HEK293 (cell line): ENCODE data around the gene MYO5B.

Experiments
- CTCF ChIA-PET: fragments of 350-600 bp; formaldehyde crosslinking; extraction: SDS; loops from one replicate; lab custom pipeline; 2021; ENCODE audit warnings: antibody characterized with exemption; lab: Yijun Ruan, JAX
- POLR2A ChIA-PET: fragments of 300-600 bp; formaldehyde crosslinking; extraction: SDS; loops from one replicate; lab custom pipeline; 2020; ENCODE audit warnings: antibody characterized with exemption, inconsistent platforms; lab: Yijun Ruan, JAX
- H3K27ac ChIP-seq: fragments of 200-500 bp; sonication (Bioruptor generic); 2 replicates; pipeline ENCODE4 v1.5.1; 2014; ENCODE audit warnings: low read depth, low read length, control low read depth, inconsistent platforms; ENCODE audit errors: extremely low read depth
- H3K36me3 ChIP-seq, 2 experiments: fragments of 200-500 bp in 1 of 2; sonication (Bioruptor generic) in 1 of 2; 1 replicate in 1 of 2; 2 replicates in 1 of 2; pipeline ENCODE4 v1.5.1; 2014 to 2017; ENCODE audit warnings: inconsistent platforms in 2 of 2, low read length in 2 of 2; ENCODE audit not compliant: control insufficient read depth in 2 of 2, insufficient read depth in 1 of 2
- H3K4me1 ChIP-seq: fragments of 200-500 bp; sonication (Bioruptor generic); 2 replicates; pipeline ENCODE4 v1.5.1; 2014; ENCODE audit warnings: mild to moderate bottlenecking, low read length, inconsistent platforms; ENCODE audit not compliant: control insufficient read depth, insufficient read depth
- H3K4me3 ChIP-seq: 2 replicates; pipeline ENCODE4 v1.5.1; 2011; ENCODE audit warnings: low read depth, mild to moderate bottlenecking, control low read depth, low read length, moderate library complexity
- H3K9me3 ChIP-seq: fragments of 200-500 bp; sonication (Bioruptor generic); 2 replicates; pipeline ENCODE4 v1.5.1; 2014; ENCODE audit warnings: low read depth, low read length, inconsistent platforms; ENCODE audit not compliant: control insufficient read depth, insufficient read depth
- AEBP2 ChIP-seq: fragments of 450-650 bp; formaldehyde crosslinking; IDR thresholded peaks from 2 replicates; pipeline ENCODE4 v1.5.1; 2016; ENCODE audit warnings: missing biosample characterization, missing genetic modification characterization, borderline replicate concordance
- BCL6B ChIP-seq: fragments of 450-650 bp; formaldehyde crosslinking; IDR thresholded peaks from 2 replicates; pipeline ENCODE4 v1.5.1; 2017; ENCODE audit warnings: missing biosample characterization, missing genetic modification characterization
- GLIS1 ChIP-seq: fragments of 450-650 bp; formaldehyde crosslinking; IDR thresholded peaks from 2 replicates; pipeline ENCODE4 v1.5.1; 2016; ENCODE audit warnings: missing biosample characterization, missing genetic modification characterization
- REST ChIP-seq: fragments of 450-650 bp; formaldehyde crosslinking; IDR thresholded peaks from 2 replicates; pipeline ENCODE4 v1.5.1; 2016; ENCODE audit warnings: missing biosample characterization, missing genetic modification characterization
- SP3 ChIP-seq: fragments of 450-650 bp; formaldehyde crosslinking; IDR thresholded peaks from 2 replicates; pipeline ENCODE4 v1.5.1; 2016; ENCODE audit warnings: missing biosample characterization, missing genetic modification characterization
- WT1 ChIP-seq: fragments of 450-650 bp; formaldehyde crosslinking; IDR thresholded peaks from 2 replicates; pipeline ENCODE4 v1.5.1; 2016; ENCODE audit warnings: missing biosample characterization, missing genetic modification characterization
- ZBTB20 ChIP-seq: fragments of 450-650 bp; formaldehyde crosslinking; IDR thresholded peaks from 2 replicates; pipeline ENCODE4 v1.5.1; 2016; ENCODE audit warnings: missing biosample characterization, missing genetic modification characterization
- ZNF146 ChIP-seq: fragments of 450-650 bp; formaldehyde crosslinking; IDR thresholded peaks from 2 replicates; pipeline ENCODE4 v1.5.1; 2016; ENCODE audit warnings: missing biosample characterization, missing genetic modification characterization
- ZNF2 ChIP-seq: fragments of 450-650 bp; formaldehyde crosslinking; IDR thresholded peaks from 2 replicates; pipeline ENCODE4 v1.5.1; 2016; ENCODE audit warnings: missing biosample characterization, missing genetic modification characterization
- ZNF202 ChIP-seq: fragments of 450-650 bp; formaldehyde crosslinking; IDR thresholded peaks from 2 replicates; pipeline ENCODE4 v1.5.1; 2016; ENCODE audit warnings: missing biosample characterization, missing genetic modification characterization, borderline replicate concordance
- ZNF280D ChIP-seq: fragments of 450-650 bp; formaldehyde crosslinking; IDR thresholded peaks from 2 replicates; pipeline ENCODE4 v1.5.1; 2016; ENCODE audit warnings: missing biosample characterization, missing genetic modification characterization
- ZNF423 ChIP-seq: fragments of 450-650 bp; formaldehyde crosslinking; IDR thresholded peaks from 2 replicates; pipeline ENCODE4 v1.5.1; 2016; ENCODE audit warnings: missing biosample characterization, missing genetic modification characterization
- ZNF548 ChIP-seq: fragments of 450-650 bp; formaldehyde crosslinking; IDR thresholded peaks from 2 replicates; pipeline ENCODE4 v1.5.1; 2016; ENCODE audit warnings: missing biosample characterization, missing genetic modification characterization
- ZNF560 ChIP-seq: fragments of 450-650 bp; formaldehyde crosslinking; IDR thresholded peaks from 2 replicates; pipeline ENCODE4 v1.5.1; 2017; ENCODE audit warnings: missing biosample characterization, missing genetic modification characterization, borderline replicate concordance
- ZNF645 ChIP-seq: fragments of 450-650 bp; formaldehyde crosslinking; IDR thresholded peaks from 2 replicates; pipeline ENCODE4; 2016; ENCODE audit warnings: missing biosample characterization, missing genetic modification characterization
- ZNF76 ChIP-seq: fragments of 450-650 bp; formaldehyde crosslinking; IDR thresholded peaks from 2 replicates; pipeline ENCODE4; 2016; ENCODE audit warnings: low read depth, missing biosample characterization, missing genetic modification characterization, borderline replicate concordance
- TF ChIP-seq, protein P1 (sequence below): fragments of 450-650 bp; formaldehyde crosslinking; IDR thresholded peaks from 2 replicates; pipeline ENCODE4 v1.5.1; 2017; ENCODE audit warnings: missing biosample characterization, missing genetic modification characterization

MYO5B gene

GRCh38 chr18:50142441-50143120 lies 52.4 kb downstream of the MYO5B start:
- no peak overlapping the region for H3K4me3 ChIP-seq
- H3K9me3 ChIP-seq, result no peaks in the 10 kb centered on the region
- no peaks in the 10 kb centered on the region for H3K36me3 ChIP-seq
- POLR2A ChIA-PET, result no interaction called here
- no peaks in the 10 kb centered on the region for H3K4me1 ChIP-seq
- CTCF ChIA-PET, result interaction anchor here (0.8 kb wide), 1 partner anchor 52 kb away, joined by 4 read pairs; the partner anchor contains the start of gene MYO5B
- TF ChIP-seq REST (tag by site-specific recombination) (no peak), ZNF280D (tag by site-specific recombination) (no peak), BCL6B (no peak), AEBP2 (no peak), ZNF76 (tag by site-specific recombination) (no peak), ZNF645 (tag by site-specific recombination) (no peak), ZBTB20 (tag by site-specific recombination) (no peak), ZNF548 (tag by site-specific recombination) (no peak), WT1 (tag by site-specific recombination) (no peak), ZNF2 (tag by site-specific recombination) (no peak), SP3 (tag by site-specific recombination) (no peak), ZNF146 (tag by site-specific recombination) (no peak), GLIS1 (tag by site-specific recombination) (no peak), ZNF423 (tag by site-specific recombination) (no peak), ZNF202 (tag by site-specific recombination) (no peak), ZNF560 (tag by site-specific recombination) (no peak)
- TF ChIP-seq, protein P1, sequence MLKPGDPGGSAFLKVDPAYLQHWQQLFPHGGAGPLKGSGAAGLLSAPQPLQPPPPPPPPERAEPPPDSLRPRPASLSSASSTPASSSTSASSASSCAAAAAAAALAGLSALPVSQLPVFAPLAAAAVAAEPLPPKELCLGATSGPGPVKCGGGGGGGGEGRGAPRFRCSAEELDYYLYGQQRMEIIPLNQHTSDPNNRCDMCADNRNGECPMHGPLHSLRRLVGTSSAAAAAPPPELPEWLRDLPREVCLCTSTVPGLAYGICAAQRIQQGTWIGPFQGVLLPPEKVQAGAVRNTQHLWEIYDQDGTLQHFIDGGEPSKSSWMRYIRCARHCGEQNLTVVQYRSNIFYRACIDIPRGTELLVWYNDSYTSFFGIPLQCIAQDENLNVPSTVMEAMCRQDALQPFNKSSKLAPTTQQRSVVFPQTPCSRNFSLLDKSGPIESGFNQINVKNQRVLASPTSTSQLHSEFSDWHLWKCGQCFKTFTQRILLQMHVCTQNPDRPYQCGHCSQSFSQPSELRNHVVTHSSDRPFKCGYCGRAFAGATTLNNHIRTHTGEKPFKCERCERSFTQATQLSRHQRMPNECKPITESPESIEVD (tag by site-specific recombination), result no peak
- H3K27ac ChIP-seq, result no peak overlapping the region
